HepG2 (cell line): Measurements from ENCODE around the gene MGAT5. TPM values are rescaled to one million over a fixed set of nuclear protein-coding genes. Genes with fewer than 3 reads are reported as not detected.
A peak's percentile ranks its signal among the peaks of the same experiment; 100 is the strongest.

Experiments
- ATAC-seq: fragments of 200-7000 bp; cut with Tn5 transposase; 3 replicates; pipeline ENCODE4 v1.9.1; 2020; ENCODE audit warnings: mild to moderate bottlenecking, moderate library complexity
- BruUV-seq: library from RNA; stranded (reverse); fragments of 400-500 nt; replicated peaks from 2 replicates; lab custom pipeline; 2021; lab: Mats Ljungman, UMichigan
- CTCF ChIA-PET: fragments of 300-600 bp; formaldehyde crosslinking; extraction: SDS; loops from one replicate; lab custom pipeline; 2021; ENCODE audit warnings: low total read pairs, inconsistent platforms, low intra/inter-chr PET ratio; lab: Yijun Ruan, JAX
- POLR2A ChIA-PET: fragments of 350-600 bp; sonication (Branson Sonifier 250); formaldehyde crosslinking; loops from one replicate; lab custom pipeline; 2020; ENCODE audit warnings: antibody characterized with exemption, inconsistent platforms; lab: Yijun Ruan, JAX
- DNase-seq: peaks from one replicate; pipeline ENCODE4 v3.0.0-alpha.2; 2015; ENCODE audit warnings: low spot score
- FAIRE-seq: peaks from 3 replicates; lab custom pipeline; 2011; peaks lifted over from hg19 to GRCh38; lab: Jason Lieb, UNC
- H2AFZ ChIP-seq: one replicate; pipeline ENCODE4 v1.6.1; 2011; ENCODE audit warnings: low read length, inconsistent platforms
- H3K27ac ChIP-seq: fragments of 300-600 bp; 3 replicates; pipeline ENCODE4 v1.8.0; 2011; ENCODE audit warnings: mixed run types, mild to moderate bottlenecking, mixed read lengths, low read length, inconsistent platforms; ENCODE audit not compliant: insufficient read depth; ENCODE audit errors: extremely low read length
- H3K27me3 ChIP-seq, 2 experiments: fragments of 200-600 bp in 1 of 2; 2 replicates in 1 of 2; 3 replicates in 1 of 2; pipeline versions ENCODE4 v1.6.0 to v1.8.0; 2011; ENCODE audit warnings: low read length in 2 of 2, mild to moderate bottlenecking in 2 of 2, moderate library complexity in 2 of 2, inconsistent platforms in 1 of 2; ENCODE audit not compliant: insufficient read depth in 2 of 2, control insufficient read depth in 1 of 2
- H3K36me3 ChIP-seq, 2 experiments: fragments of 200-600 bp in 1 of 2; replicated peaks in 1 of 2; 2 replicates in 1 of 2; 3 replicates in 1 of 2; pipeline versions ENCODE4 v1.5.1 to v1.8.0; 2011; ENCODE audit warnings: low read length in 2 of 2, inconsistent platforms in 1 of 2; ENCODE audit not compliant: insufficient read depth in 2 of 2, control insufficient read depth in 1 of 2
- H3K4me1 ChIP-seq: 2 replicates; pipeline ENCODE4 v1.5.1; 2012; ENCODE audit warnings: low read length, inconsistent platforms; ENCODE audit not compliant: insufficient read depth
- H3K4me2 ChIP-seq: 2 replicates; pipeline ENCODE4 v1.6.0; 2011; ENCODE audit warnings: low read depth, low read length, inconsistent platforms
- H3K4me3 ChIP-seq, 3 experiments: fragments of 200-600 bp in 1 of 3; sonication (generic), shearing (Covaris generic) in 1 of 3; replicated peaks in 1 of 3; 2 replicates each; pipeline ENCODE4 v1.5.1; 2011 to 2016; ENCODE audit warnings: low read length in 3 of 3, inconsistent platforms in 2 of 3, low read depth in 2 of 3, mild to moderate bottlenecking in 2 of 3, control low read depth in 1 of 3, mixed read lengths in 1 of 3; ENCODE audit not compliant: insufficient read depth in 1 of 3
- H3K79me2 ChIP-seq: one replicate; pipeline ENCODE4 v1.6.1; 2011; ENCODE audit warnings: low read length, inconsistent platforms; ENCODE audit not compliant: insufficient read depth
- H3K9ac ChIP-seq: 2 replicates; pipeline ENCODE4 v1.6.0; 2011; ENCODE audit warnings: mild to moderate bottlenecking, low read depth, low read length, inconsistent platforms; ENCODE audit not compliant: insufficient read depth
- H3K9me3 ChIP-seq: 2 replicates; pipeline ENCODE4 v1.5.1; 2012; ENCODE audit warnings: mild to moderate bottlenecking, low read length
- H4K20me1 ChIP-seq: 2 replicates; pipeline ENCODE4 v1.6.0; 2011; ENCODE audit warnings: inconsistent platforms, mild to moderate bottlenecking, low read length, moderate library complexity; ENCODE audit not compliant: insufficient read depth
- MAFF ChIP-seq: IDR thresholded peaks from 2 replicates; pipeline ENCODE4 v1.6.1; 2011; ENCODE audit warnings: low read depth, low read length, improper control_type of control experiment
- MAFK ChIP-seq, 2 experiments: IDR thresholded peaks in 1 of 2; conservative IDR thresholded peaks in 1 of 2; 2 replicates each; pipeline ENCODE4 v1.6.1; 2011; ENCODE audit warnings: improper control_type of control experiment in 2 of 2, low read length in 2 of 2
- ZBTB4 ChIP-seq: sonication (generic); formaldehyde crosslinking; IDR thresholded peaks from 2 replicates; pipeline ENCODE4 v1.4.0; 2020; ENCODE audit warnings: missing genetic modification reagents, mild to moderate bottlenecking, borderline replicate concordance
- ZBTB44 ChIP-seq: sonication (generic); formaldehyde crosslinking; IDR thresholded peaks from 2 replicates; pipeline ENCODE4 v1.4.0; 2020; ENCODE audit warnings: missing genetic modification reagents
- ZNF503 ChIP-seq: sonication (generic); formaldehyde crosslinking; IDR thresholded peaks from 2 replicates; pipeline ENCODE4 v1.4.0; 2020; ENCODE audit warnings: missing genetic modification reagents
- ZZZ3 ChIP-seq: sonication (generic); formaldehyde crosslinking; IDR thresholded peaks from 2 replicates; pipeline ENCODE4 v1.4.0; 2020; ENCODE audit warnings: missing genetic modification reagents, mild to moderate bottlenecking, borderline replicate concordance
- WGBS: methylation state at CpG from one replicate; pipeline ENCODE4 v1.1.6; 2017; ENCODE audit warnings: low lambda C conversion rate; 5-methylcytosine and 5-hydroxymethylcytosine counted together
- in situ Hi-C: cut with HindIII; loops from 2 replicates; pipeline ENCODE4 v1.10.0; 2017; ENCODE audit warnings: low pct_unique_long_range_greater_than_20kb; ENCODE audit not compliant: extremely low pct_ligation_motif_present
- intact Hi-C: fragments of 100-400 bp; cut with micrococcal nuclease; formaldehyde crosslinking; loops from one replicate; pipeline ENCODE4 v1.10.0; 2022; ENCODE audit not compliant: unreplicated experiment
- polyA plus RNA-seq, 8 experiments: library from polyadenylated mRNA; depleted of rRNA in 3 of 8; stranded (reverse) in 7 of 8; unstranded in 1 of 8; fragments of >200 nt; fragmentation: Illumina TruSeq in 4 of 8; extraction: Trizol in 4 of 8; gene quantifications; 2 replicates each; pipeline versions ENCODE4 v1.2.1 to v1.2.3, GENCODE V29; 2011 to 2016; ENCODE audit warnings: low read depth in 4 of 8, missing spikeins in 1 of 8, mixed read lengths in 1 of 8; ENCODE audit not compliant: insufficient read depth in 1 of 8
- total RNA-seq, 5 experiments: library from RNA; depleted of rRNA; stranded (reverse); fragments of >200 nt; fragmentation: Illumina TruSeq; extraction: Trizol; gene quantifications; 2 replicates each; pipeline ENCODE4 v1.2.3, GENCODE V29; 2016; ENCODE audit warnings: low read depth in 1 of 5

The MGAT5 gene
- total and polyA plus RNA-seq, 2 of the 13 experiments (the other 11 are each of a cell fraction or from before 2014, with no cell fraction given), result 33.1 to 60.2 TPM

GRCh38 chr2:134385195-134385594 is 131.3 kb downstream of the MGAT5 start:
- FAIRE-seq (no peak), ATAC-seq (no peak), DNase-seq (no peak)
- intact Hi-C loops (no loop called here), in situ Hi-C loops (no loop called here)
- no peaks in the 10 kb centered on the region for H4K20me1 ChIP-seq
- H3K27ac ChIP-seq, result no peak overlapping the region
- H3K9ac ChIP-seq, result no peak overlapping the region
- H2AFZ ChIP-seq, result no peak overlapping the region
- H3K27me3 ChIP-seq, result no peaks in the 10 kb centered on the region
- H3K36me3 ChIP-seq, result peaks cover 2 to 3% of the 10 kb centered on the region in 2 experiments; a peak in 2 of 5 replicates
- H3K79me2 ChIP-seq, result no peaks in the 10 kb centered on the region
- TF ChIP-seq MAFF (peak; percentile 73), ZZZ3 (CRISPR knock-in tag) (no peak), MAFK (conservative IDR thresholded peaks at IDR 0.05 in 1 of 2, IDR thresholded peaks at IDR 0.05 in 1 of 2; ENCODE audit: low read length in 2 of 2) (peak; percentile 64 to 76), ZNF503 (CRISPR knock-in tag) (no peak), ZBTB44 (CRISPR knock-in tag) (no peak), ZBTB4 (CRISPR knock-in tag) (no peak)
- H3K4me1 ChIP-seq, result no peaks in the 10 kb centered on the region
- H3K9me3 ChIP-seq, result no peaks in the 10 kb centered on the region
- H3K4me3 ChIP-seq, result no peak overlapping the region
- POLR2A ChIA-PET, result no interaction called here
- WGBS, result 94% methylated on average over 2 of the region's 2 CpGs
- no TSS peak for BruUV-seq
- H3K4me2 ChIP-seq, result no peak overlapping the region
- CTCF ChIA-PET, result no interaction called here
